Subcutaneous abdominal adipose tissue (tissue), 5 donors: ENCODE data around the gene MSRB1.
"Not testable (repeated sequence)": the region's sequence is repeated elsewhere in the genome, so short reads cannot be mapped to it uniquely, and the experiment has no call there.

Source experiments
- H3K27ac ChIP-seq: one replicate; pipeline ENCODE4 v1.7.0; 2013; ENCODE audit warnings: low read depth, mild to moderate bottlenecking, inconsistent platforms, low read length, moderate library complexity
- H3K27me3 ChIP-seq, 5 donors: one replicate each; pipeline ENCODE4 v1.7.0; 2013; ENCODE audit warnings: low read length in 5 of 5, inconsistent platforms in 1 of 5; ENCODE audit not compliant: control insufficient read depth in 5 of 5, insufficient read depth in 4 of 5
- H3K36me3 ChIP-seq, 5 donors: one replicate each; pipeline ENCODE4 v1.7.0; 2013; ENCODE audit warnings: low read length in 5 of 5; ENCODE audit not compliant: control insufficient read depth in 5 of 5, insufficient read depth in 5 of 5
- H3K4me1 ChIP-seq, 5 donors: one replicate each; pipeline ENCODE4 v1.7.0; 2013; ENCODE audit warnings: low read length in 5 of 5, mild to moderate bottlenecking in 3 of 5, moderate library complexity in 1 of 5; ENCODE audit not compliant: control insufficient read depth in 5 of 5, insufficient read depth in 5 of 5
- H3K4me3 ChIP-seq, 5 donors: one replicate each; pipeline ENCODE4 v1.7.0; 2013; ENCODE audit warnings: low read length in 5 of 5, low read depth in 1 of 5
- H3K9ac ChIP-seq, 5 donors: one replicate each; pipeline ENCODE4 v1.7.0; 2013; ENCODE audit warnings: low read length in 5 of 5, mild to moderate bottlenecking in 4 of 5, moderate library complexity in 3 of 5
- H3K9me3 ChIP-seq, 5 donors: one replicate each; pipeline ENCODE4 v1.7.0; 2013; ENCODE audit warnings: low read length in 5 of 5; ENCODE audit not compliant: control insufficient read depth in 5 of 5
- donor health status: healthy.
- donor health status: healthy.
- donor health status: healthy.
- donor health status: healthy.
- donor health status: healthy.

Gene MSRB1

DNA sequence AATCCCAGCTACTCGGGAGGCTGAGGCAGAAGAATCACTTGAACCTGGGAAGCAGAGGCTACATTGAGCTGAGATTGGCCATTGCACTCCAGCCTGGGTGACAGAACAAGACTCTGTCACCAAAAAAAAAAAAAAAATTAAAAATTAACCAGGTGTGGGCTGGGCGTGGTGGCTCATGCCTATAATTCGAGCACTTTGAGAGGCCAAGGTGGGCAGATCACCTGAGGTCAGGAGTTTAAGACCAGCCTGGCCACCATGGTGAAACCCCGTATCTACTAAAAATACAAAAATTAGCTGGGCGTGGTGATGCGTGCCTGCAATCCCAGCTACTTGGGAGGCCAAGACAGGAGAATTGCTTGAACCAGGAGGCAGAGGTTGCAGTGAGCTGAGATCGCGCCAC lies 3.2 kb downstream of the MSRB1 start:
- not testable (repeated sequence) for H3K4me3 ChIP-seq, H3K27me3 ChIP-seq, H3K9ac ChIP-seq, H3K27ac ChIP-seq, H3K9me3 ChIP-seq
- peaks cover 11 to 40% (median 28%) of the 10 kb centered on the region in 5 donors for H3K4me1 ChIP-seq
- peaks cover 0 to 43% (median 30%) of the 10 kb centered on the region in 5 donors for H3K36me3 ChIP-seq

DNA sequence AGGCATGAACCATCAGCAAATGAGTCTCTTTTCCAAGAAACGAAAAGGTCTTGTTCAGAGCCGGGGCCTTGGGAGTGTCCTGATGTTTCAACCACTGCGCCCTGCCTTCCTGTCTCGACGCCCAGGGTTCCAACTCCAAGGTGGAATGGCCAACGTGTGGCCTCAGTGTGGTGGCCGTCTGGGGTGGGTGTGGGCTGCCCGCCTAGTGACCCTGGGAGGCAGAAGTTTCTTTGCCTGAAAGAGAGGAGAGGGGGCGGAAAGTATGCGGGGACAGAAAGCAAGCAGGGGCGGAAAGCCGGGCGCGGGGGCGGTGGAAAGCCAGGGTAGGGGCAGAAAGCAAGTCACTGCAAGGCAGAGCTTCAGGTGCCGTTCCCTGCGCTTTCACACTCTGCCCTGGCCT lies 4.1 kb downstream of the MSRB1 start:
- peaks cover 0 to 43% (median 30%) of the 10 kb centered on the region in 5 donors for H3K36me3 ChIP-seq
- no peak overlapping the region for H3K27ac ChIP-seq
- no peak overlapping the region for H3K9ac ChIP-seq
- H3K4me1 ChIP-seq: peaks cover 11 to 37% (median 28%) of the 10 kb centered on the region in 5 donors
- no peak overlapping the region for H3K4me3 ChIP-seq
- no peaks in the 10 kb centered on the region for H3K9me3 ChIP-seq
- no peaks in the 10 kb centered on the region for H3K27me3 ChIP-seq

DNA sequence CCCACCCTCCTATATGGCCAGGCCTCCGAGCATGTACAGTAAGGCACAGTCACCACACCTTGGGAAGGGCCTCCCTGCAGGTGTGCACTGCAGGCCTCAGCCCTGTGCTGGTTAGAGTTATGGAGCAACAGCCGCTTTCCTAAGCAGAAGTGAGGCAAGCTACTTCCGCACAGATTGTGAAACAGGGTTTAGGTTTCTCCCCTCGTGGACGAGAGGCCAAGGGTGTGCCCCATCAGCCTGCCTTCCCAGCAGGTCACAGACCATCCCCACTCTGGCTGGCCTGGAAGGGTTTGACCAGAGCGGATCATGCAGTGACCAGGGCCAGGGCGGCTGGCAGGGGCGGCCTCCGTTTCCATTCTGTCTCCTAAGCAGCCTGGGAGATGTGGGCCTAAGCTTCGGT lies 4.7 kb downstream of the MSRB1 start:
- H3K36me3 ChIP-seq: peaks cover 0 to 43% (median 30%) of the 10 kb centered on the region in 5 donors
- no peak overlapping the region for H3K27ac ChIP-seq
- peak overlapping the region in 1 of 5 donors; percentile 2 for H3K9ac ChIP-seq
- peaks cover 0 to 3% (median 3%) of the 10 kb centered on the region in 5 donors for H3K27me3 ChIP-seq
- H3K4me3 ChIP-seq: no peak overlapping the region
- H3K4me1 ChIP-seq: peaks cover 11 to 31% (median 26%) of the 10 kb centered on the region in 5 donors
- no peaks in the 10 kb centered on the region for H3K9me3 ChIP-seq

DNA sequence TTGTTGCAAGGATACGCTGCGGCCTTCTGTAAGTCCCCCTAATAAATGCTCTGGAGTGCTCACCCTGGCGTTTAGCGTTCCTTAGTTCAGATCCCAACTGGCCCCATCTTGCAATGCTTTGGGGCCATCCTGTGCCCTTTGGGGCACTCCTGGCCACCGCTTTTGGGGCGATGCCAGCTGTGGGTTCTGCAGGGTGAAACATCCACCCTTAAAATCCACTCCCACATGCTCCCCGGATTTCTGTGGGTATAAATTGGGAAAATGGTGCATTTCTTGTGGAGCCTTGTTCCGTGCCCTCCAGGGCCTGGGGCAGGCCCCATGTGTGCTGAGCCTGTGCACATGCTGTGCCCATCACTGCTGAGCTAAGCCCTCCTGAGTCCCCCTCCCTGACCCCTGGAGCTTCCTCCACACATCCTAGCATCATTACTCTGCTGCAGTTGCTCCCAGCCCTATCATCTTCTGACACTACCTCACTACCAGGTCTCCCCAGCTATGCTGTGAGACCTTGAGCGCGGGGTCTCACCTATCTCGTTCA lies 6.0 kb downstream of the MSRB1 start:
- peaks cover 5 to 20% (median 16%) of the 10 kb centered on the region in 5 donors for H3K4me1 ChIP-seq
- H3K36me3 ChIP-seq: peaks cover 0 to 43% (median 30%) of the 10 kb centered on the region in 5 donors
- H3K27me3 ChIP-seq: peaks cover 3 to 12% (median 6%) of the 10 kb centered on the region in 5 donors
- H3K27ac ChIP-seq: no peak overlapping the region
- no peak overlapping the region for H3K9ac ChIP-seq
- no peaks in the 10 kb centered on the region for H3K9me3 ChIP-seq
- no peak overlapping the region for H3K4me3 ChIP-seq

DNA sequence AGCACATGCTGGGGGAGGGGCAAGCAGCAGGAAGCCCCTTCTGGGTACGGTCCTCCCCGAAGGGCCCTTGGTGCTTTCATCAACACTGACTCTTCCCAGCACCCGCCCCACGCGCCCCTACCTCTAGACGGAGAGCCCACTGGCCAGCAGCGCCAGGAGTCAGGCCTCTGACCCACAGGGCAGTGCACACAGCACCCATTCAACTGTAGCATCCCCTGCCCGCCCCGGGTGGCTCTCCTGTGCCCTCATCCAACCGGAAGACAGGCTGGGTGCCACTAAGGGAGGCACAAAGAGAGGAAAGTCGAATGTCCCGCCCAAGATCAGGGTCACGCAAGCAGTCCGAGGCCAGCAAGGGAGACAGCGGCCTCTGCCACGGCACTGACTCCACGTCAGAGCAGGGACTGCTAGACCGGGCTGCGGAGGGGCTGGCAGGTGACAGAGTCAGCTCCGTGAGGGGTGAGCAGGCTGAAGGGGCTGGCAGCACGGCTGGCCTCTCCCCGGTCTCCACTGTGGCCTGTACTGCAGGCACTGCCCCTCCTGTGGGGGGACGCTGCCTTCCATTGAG lies 9.8 kb downstream of the MSRB1 start:
- no peak overlapping the region for H3K9ac ChIP-seq
- no peak overlapping the region for H3K4me3 ChIP-seq
- no peak overlapping the region for H3K27ac ChIP-seq
- no peaks in the 10 kb centered on the region for H3K9me3 ChIP-seq
- H3K4me1 ChIP-seq: peaks cover 0 to 8% (median 8%) of the 10 kb centered on the region in 5 donors
- H3K27me3 ChIP-seq: peaks cover 3 to 12% (median 6%) of the 10 kb centered on the region in 5 donors
- H3K36me3 ChIP-seq: peaks cover 0 to 16% (median 8%) of the 10 kb centered on the region in 5 donors

DNA sequence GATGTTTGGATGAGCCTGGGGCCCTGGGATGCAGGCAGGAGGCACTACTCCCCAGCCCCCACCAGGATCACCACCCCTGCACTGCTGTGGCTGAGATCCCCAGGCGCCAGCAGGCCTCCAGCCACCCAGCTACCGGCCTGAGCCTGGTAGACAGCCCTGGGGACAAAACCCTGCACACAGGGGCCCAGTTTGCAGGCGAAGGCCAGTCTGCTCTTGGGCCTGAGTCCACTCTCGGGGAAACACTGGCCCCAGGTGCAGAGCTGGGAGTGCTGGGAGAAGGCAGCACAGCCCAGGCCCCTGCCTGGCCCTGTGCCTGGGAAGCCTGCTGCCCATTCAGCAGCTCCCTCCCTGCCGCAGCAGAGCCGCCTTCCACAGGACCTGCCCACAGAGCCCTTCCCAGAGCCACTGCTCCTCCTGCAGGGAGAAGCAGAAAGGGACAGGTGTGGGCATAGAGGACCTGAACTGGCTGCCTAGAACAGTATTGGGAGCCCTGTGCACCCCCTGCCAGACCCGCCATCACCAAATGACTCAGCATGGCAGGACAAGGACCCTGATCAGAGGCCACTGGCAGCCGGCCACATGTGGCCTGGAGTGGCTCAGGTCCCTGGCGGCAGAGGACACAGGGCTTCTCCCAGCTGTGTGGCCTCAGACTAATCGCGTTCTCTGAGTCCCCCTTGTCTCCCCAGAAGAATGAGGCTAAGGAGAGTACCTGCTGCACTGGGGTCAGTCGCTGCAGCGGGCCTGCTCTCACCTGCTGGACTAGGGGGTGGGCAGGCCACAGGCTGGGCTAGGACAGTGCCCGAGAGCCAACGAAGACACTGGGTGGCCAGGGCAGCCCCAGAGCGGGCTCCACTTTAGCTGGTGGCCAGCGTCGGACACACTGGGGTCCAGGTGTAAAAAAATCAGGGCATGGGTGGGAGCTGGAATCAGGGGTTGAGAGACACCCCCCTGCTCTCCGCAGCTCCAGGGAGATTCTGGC lies 10.7 kb downstream of the MSRB1 start:
- Histone ChIP-seq H3K9ac (no peak overlapping the region), H3K4me1 (peaks cover 0 to 8% (median 8%) of the 10 kb centered on the region in 5 donors)

DNA sequence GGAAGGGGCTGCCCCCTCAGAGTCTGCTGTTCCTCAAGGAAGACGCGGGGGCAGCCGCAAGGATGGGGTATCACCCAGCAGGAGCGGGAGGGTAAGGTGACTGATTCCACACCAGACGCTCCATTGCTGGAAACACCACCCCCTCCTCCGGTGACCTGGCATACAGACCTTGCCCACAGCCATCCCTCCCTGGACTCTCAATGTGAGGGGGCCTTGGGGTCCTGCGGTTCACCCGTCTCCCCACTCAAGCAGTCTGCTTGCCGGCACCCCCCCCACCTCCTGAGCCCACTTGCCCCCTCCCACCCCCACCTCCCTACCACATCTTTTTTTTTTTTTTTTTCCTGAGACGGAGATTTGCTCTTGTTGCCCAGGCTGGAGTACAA lies 12.7 kb downstream of the MSRB1 start:
- no peak overlapping the region for H3K27ac ChIP-seq
- no peak overlapping the region for H3K4me3 ChIP-seq

More for the DNA sequence above, 10.7 kb downstream of the MSRB1 start:
- Histone ChIP-seq H3K36me3 (peaks cover 0 to 7% (median 3%) of the 10 kb centered on the region in 5 donors), H3K4me3 (no peak overlapping the region), H3K27ac (no peak overlapping the region), H3K9me3 (no peaks in the 10 kb centered on the region), H3K27me3 (peaks cover 3 to 12% (median 6%) of the 10 kb centered on the region in 5 donors)

DNA sequence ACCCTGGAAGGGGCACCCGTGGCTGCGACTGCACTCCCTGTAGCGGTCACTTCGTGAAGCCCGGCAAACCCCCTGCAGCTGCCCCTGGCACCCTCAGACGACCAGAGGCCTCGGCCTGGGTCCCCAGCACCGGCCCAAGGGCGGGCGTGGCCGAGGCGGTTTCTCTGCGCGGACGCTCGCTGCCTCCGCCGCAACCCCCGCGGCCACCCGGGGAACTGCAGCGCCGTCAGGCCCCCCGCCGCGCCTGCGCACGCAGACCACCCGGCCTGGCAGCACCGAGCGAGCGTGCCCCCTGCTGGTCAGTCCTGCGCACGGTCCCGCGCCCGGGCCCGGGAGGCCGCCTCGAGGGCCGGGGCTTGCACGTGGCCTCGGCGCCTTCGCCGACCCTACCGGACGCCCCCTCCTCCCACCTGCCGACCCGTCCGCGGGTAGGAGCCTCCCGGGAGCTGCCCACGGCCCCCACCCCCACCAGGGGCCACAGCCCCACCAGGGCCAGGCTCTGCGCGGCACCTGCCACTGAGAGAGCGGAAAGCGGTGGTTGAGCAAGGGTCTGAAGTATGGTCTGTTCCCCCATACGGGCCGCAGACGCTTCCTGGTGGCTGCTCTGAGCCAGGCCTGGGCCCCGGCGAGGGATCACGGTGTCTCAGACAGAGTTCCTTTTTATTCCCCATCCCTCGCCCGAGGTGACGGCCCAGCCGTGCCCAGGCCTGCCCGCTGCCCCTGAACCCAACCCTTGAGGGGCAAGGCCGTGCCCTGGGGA lies 13.2 kb downstream of the MSRB1 start:
- Histone ChIP-seq H3K27ac (no peak overlapping the region), H3K4me3 (peak overlapping the region in 4 of 5 donors; percentile 57 to 70 (median 62)), H3K4me1 (peaks cover 0 to 8% (median 8%) of the 10 kb centered on the region in 5 donors), H3K27me3 (peaks cover 3 to 15% (median 6%) of the 10 kb centered on the region in 5 donors), H3K36me3 (no peaks in the 10 kb centered on the region), H3K9ac (peak overlapping the region in 2 of 5 donors; percentile 30 to 41), H3K9me3 (no peaks in the 10 kb centered on the region)

More for the DNA sequence above, 12.7 kb downstream of the MSRB1 start:
- H3K27me3 ChIP-seq: peaks cover 3 to 14% (median 6%) of the 10 kb centered on the region in 5 donors
- H3K9ac ChIP-seq: no peak overlapping the region
- H3K4me1 ChIP-seq: peaks cover 0 to 8% (median 8%) of the 10 kb centered on the region in 5 donors
- H3K9me3 ChIP-seq: no peaks in the 10 kb centered on the region
- H3K36me3 ChIP-seq: no peaks in the 10 kb centered on the region

DNA sequence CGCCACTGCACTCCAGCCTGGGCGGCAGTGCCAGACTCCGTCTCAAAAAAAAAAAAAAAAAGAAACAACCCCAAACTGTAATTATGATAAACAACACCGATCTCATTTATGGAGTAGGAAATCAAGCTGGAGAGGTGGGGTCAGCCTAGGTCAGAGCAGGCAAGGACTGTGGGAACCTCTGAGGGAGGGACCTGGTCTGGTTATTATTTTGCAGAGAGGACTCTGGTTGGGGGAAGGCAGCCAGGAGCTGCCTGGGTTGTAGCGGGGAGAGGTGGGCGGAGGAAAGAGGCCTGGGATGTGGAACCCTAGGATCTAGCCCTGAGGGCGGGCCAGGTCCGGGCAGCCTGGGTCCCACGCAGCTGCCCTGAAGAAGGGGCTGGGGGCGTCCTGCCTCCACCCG lies 13.9 kb downstream of the MSRB1 start:
- peak overlapping the region in 3 of 5 donors; percentile 53 to 73 (median 72) for H3K9ac ChIP-seq
- H3K27ac ChIP-seq: no peak overlapping the region
- H3K36me3 ChIP-seq: no peaks in the 10 kb centered on the region
- H3K27me3 ChIP-seq: peaks cover 7 to 16% (median 10%) of the 10 kb centered on the region in 5 donors
- no peaks in the 10 kb centered on the region for H3K9me3 ChIP-seq
- H3K4me3 ChIP-seq: peak overlapping the region; percentile 57 to 70 (median 61)
- peaks cover 0 to 8% (median 8%) of the 10 kb centered on the region in 5 donors for H3K4me1 ChIP-seq
